ENCODE data around the gene PMEPA1. TPM values are rescaled to one million over a fixed set of nuclear protein-coding genes. Genes with fewer than 3 reads are reported as not detected.

The PMEPA1 gene
- total RNA-seq, 2 donors from 2014 or later: 1.6 to 2.3 TPM

DNA sequence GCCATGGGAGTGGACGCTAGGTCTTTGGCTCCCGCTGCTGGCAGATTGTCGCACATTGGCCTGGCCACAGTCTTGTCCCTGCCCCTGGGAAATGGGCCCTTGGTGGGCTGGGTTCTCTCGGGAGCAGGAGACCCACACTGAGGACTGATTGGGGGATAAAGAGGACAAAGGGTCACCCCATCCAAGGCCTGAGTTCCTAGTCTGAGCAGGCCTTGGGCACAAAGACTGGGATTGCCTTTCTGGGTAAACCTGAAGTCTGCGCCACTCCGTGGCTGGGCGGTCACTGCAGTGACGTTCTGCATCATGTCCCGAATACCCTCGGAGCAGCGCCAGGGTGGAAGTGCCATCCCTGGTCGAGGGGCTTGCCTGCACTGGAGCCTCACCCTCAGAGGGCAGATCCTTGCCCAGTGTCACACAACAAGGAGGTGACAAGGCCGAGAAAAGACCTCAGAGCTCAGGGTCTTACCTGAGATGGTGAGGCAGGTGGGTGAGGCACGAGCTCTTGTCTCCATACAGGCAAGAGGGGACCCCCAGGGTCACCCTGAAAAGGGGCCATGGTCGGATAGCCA lies 53.5 kb downstream of the PMEPA1 start:
- H3K4me1 Mint-ChIP-seq: peaks cover 15% of the 10 kb centered on the region
- H3K9me3 Mint-ChIP-seq: no peaks in the 10 kb centered on the region
- H3K27ac Mint-ChIP-seq: no peak overlapping the region

DNA sequence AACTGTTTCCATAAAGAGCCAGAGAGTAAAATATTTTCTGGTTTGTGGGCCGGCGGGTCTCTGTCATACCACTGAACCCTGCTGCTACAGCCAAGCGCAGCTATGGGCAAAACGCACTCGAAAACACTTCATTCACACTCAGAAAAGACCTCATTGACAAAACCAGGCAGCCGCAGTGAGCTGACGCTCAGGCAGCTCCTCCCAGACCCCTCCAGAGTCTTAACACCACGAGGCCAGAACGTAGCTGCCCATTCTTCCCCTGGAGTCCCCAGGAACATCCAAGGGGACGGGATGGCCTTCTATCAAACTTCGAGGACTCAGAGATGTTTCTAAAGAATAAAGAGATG lies 54.0 kb downstream of the PMEPA1 start:
- Mint-ChIP-seq H3K27me3 (no peaks in the 10 kb centered on the region), H3K27ac (no peak overlapping the region), H3K4me1 (peaks cover 13% of the 10 kb centered on the region), H3K9me3 (no peaks in the 10 kb centered on the region), H3K4me3 (no peak overlapping the region), H3K36me3 (ENCODE audit: low read depth) (no peaks in the 10 kb centered on the region)
- ATAC-seq (replicated peaks): no peak

More for the DNA sequence above, 53.5 kb downstream of the PMEPA1 start:
- no peak for ATAC-seq (replicated peaks)
- H3K4me3 Mint-ChIP-seq: no peak overlapping the region
- H3K36me3 Mint-ChIP-seq (ENCODE audit: low read depth): no peaks in the 10 kb centered on the region
- H3K27me3 Mint-ChIP-seq: no peaks in the 10 kb centered on the region

DNA sequence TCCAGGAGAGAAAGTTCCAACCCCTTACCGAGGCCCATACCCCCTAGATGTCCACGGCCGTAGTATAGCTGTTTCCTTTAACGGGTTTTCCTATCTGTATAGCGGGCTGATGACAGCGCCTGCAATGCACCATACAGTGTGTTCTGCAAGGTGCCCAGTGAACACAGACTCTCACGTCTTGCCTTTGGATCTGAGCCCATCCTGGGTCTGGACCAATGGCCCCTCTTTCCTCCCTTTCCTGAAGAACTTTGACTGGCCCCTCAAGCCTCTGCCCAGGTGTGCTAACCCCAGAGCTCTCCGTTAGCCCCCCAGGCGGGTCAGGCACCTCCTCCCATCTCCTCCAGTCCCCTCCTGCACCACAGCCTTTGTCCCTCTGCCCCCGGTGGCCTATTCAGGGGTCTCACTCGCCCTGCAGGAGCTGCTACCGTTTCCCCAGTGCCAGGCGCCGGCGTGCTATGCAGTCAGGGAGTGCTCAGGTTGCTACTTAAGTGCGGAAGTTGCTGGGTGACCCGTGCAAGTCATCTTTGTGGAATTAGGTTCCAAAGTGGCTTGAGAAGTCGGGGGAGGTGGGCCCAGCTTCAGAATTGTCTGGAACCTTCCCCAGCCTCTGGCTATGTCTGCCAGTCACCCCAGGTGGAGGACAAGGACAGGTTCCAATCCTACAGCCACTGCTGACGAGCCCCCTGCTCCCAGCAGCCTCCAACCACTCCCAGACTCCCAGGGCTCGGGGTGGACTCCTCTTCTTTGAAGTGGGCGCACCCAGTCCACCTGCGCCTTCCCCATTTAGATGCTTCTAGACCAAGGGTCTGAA lies 54.6 kb downstream of the PMEPA1 start:
- no peak for ATAC-seq (replicated peaks)
- no peak overlapping the region for H3K27ac Mint-ChIP-seq
- H3K4me3 Mint-ChIP-seq: no peak overlapping the region
- H3K9me3 Mint-ChIP-seq: no peaks in the 10 kb centered on the region
- no peaks in the 10 kb centered on the region for H3K36me3 Mint-ChIP-seq (ENCODE audit: low read depth)
- no peaks in the 10 kb centered on the region for H3K27me3 Mint-ChIP-seq
- H3K4me1 Mint-ChIP-seq: peaks cover 8% of the 10 kb centered on the region

DNA sequence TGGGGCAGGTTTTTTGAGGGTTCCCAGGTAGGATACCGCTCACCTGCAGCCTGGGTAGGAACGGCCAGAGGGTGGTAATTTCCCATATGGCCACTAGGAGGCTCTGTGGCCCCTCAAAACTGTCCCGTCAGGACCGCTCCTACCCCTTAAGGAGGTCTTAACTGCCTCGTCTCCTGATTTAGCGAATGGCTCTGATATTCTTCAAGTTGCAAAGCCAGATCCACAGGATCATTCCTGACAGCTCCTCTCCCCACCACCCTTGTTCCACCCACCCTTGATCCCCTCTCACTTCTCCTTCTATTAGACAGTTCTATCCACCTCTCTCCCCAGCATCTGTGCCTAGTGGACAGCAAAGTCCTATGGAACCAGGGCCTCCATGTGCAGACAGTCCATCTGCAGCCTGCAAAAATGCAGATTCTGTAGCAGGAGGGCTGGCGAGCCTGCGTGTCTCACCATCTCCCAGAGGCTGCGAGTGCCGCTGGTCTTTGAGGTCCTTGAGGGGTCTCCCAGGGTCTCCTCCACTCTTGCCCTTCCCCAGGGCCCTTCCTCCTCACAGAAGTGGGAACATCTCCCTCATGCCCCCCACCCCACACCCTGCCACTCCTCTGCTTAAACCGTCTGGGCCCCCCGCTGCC lies 55.3 kb downstream of the PMEPA1 start:
- Mint-ChIP-seq H3K36me3 (ENCODE audit: low read depth) (no peaks in the 10 kb centered on the region), H3K27ac (no peak overlapping the region), H3K9me3 (no peaks in the 10 kb centered on the region), H3K4me3 (no peak overlapping the region), H3K27me3 (no peaks in the 10 kb centered on the region), H3K4me1 (peaks cover 6% of the 10 kb centered on the region)
- ATAC-seq (replicated peaks): peak; percentile 83

DNA sequence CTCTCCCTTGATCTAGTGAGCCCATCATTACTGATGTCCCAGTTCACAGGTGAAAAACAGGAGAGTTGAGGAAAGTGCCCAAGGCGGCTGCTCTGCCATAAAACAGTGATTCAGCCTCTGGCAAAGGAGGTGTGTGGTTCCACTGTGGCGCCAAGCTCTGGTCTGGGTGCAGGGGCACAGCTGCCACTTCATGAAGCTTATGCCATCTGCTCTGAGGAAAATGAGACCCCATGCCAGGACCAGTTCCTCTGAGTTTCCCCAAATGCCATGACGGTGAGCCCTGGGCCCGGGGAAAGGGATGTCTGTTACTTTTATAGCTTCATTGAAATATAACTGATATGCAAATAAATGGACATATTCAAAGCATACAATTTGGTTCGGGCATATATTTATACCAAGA lies 55.9 kb downstream of the PMEPA1 start:
- Mint-ChIP-seq H3K4me1 (peaks cover 6% of the 10 kb centered on the region), H3K36me3 (ENCODE audit: low read depth) (no peaks in the 10 kb centered on the region), H3K27ac (no peak overlapping the region), H3K27me3 (no peaks in the 10 kb centered on the region), H3K4me3 (no peak overlapping the region), H3K9me3 (no peaks in the 10 kb centered on the region)
- no peak for ATAC-seq (replicated peaks)

DNA sequence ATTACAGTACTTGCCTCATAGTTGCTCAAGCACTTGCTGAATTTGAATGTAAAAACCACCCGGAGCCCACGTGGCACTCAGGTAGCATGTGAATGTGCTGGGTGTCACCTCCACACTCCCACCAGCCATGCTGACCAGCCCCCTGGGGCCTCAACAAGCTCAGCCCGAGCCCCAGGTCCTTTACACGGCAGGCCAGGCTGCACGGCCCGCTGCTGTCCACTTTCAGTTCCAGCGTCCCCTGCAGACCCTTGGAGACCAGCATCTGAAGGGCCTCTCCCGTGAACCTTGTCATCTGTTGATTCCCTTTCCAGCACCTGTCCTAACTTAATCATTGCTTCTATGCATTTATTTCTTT lies 56.3 kb downstream of the PMEPA1 start:
- H3K4me3 Mint-ChIP-seq: no peak overlapping the region
- H3K9me3 Mint-ChIP-seq: no peaks in the 10 kb centered on the region
- no peaks in the 10 kb centered on the region for H3K27me3 Mint-ChIP-seq
- H3K36me3 Mint-ChIP-seq (ENCODE audit: low read depth): no peaks in the 10 kb centered on the region
- peaks cover 6% of the 10 kb centered on the region for H3K4me1 Mint-ChIP-seq
- no peak for ATAC-seq (replicated peaks)
- H3K27ac Mint-ChIP-seq: no peak overlapping the region

DNA sequence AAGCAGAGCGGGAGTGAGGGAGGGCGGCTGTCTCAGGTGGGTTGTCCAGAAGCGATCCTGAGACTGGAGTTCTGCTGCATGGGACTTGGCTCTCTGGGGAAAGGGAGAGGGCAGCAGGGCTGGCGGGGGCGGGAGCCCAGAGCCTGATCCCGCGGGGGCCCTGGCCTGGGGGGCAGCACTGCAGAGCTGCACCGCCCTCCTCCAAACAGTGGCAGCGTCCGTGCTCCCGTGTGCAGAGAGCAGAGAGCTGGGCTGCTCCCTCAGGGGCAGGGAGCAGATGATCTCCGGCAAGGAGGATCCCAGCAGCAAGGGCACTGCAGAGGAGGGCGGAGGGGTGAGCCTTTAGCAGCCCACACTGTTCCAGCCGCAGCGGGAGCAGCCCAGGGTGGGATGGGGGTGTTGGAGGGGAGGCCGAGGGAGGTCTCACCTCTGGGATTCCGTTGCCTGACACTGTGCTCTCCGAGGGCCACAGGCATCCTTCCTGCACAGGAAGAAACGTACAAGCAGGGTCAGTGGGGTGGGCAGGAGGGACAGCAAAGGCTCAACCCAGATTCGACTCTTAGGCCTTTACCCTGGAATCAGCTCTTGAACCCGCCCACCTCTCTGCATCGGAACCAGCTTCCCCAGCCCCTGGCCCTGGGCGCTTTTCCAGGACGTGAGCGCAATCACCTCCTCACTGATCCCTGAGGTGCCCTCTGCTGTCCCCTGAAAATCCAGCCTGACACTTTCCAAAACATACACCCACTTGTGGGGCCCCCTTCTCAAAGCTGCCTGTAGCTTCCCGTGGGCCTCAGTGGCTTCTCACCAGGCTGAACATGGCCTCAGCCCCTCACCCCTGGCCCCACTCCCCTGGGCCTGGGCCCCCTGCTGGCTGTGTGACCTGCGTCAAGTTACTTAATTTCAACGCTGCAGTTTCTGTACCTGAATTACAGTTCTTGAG lies 56.9 kb downstream of the PMEPA1 start:
- no peak overlapping the region for H3K4me3 Mint-ChIP-seq
- no peaks in the 10 kb centered on the region for H3K27me3 Mint-ChIP-seq
- H3K36me3 Mint-ChIP-seq (ENCODE audit: low read depth): no peaks in the 10 kb centered on the region
- ATAC-seq (replicated peaks): no peak
- no peak overlapping the region for H3K27ac Mint-ChIP-seq
- H3K9me3 Mint-ChIP-seq: no peaks in the 10 kb centered on the region
- peaks cover 1% of the 10 kb centered on the region for H3K4me1 Mint-ChIP-seq

DNA sequence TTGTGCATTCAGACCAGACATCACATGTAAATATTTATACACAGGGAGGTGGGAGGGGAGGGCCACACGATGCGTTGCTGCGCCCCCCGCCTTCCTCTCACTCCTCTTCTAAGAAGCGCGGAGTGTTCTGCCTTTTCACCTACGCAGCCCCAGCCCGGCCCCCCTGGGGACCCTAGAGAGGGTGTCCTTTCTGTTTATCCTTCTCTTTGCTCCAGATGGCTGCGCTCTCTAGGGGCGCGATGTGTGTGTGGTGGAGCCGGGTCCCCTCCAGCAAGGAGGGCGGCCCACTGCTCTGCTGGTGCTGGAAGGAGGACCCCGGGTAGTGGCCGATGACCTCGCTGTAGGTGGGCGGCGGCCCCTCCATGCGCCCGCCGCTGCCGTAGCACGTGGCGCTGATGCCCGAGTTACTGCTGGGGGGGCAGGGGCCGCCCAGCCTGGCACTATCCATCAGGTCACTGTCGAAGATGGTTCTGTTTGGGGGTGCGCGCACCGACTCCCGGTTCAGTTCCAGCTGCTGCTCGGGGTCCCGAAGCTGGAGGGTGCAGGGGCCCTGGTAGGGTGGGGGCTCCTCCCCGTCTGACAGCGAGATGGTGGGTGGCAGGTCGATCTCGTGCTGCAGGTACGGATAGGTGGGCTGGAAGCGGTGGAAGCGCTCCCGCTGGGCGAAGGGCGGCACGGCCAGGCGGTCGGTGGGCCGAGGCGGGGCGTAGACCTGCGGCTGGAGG lies 57.8 kb downstream of the PMEPA1 start:
- no peaks in the 10 kb centered on the region for H3K36me3 Mint-ChIP-seq (ENCODE audit: low read depth)
- H3K27ac Mint-ChIP-seq: no peak overlapping the region
- H3K9me3 Mint-ChIP-seq: no peaks in the 10 kb centered on the region
- no peaks in the 10 kb centered on the region for H3K4me1 Mint-ChIP-seq
- H3K27me3 Mint-ChIP-seq: no peaks in the 10 kb centered on the region
- ATAC-seq (replicated peaks): no peak
- no peak overlapping the region for H3K4me3 Mint-ChIP-seq

DNA sequence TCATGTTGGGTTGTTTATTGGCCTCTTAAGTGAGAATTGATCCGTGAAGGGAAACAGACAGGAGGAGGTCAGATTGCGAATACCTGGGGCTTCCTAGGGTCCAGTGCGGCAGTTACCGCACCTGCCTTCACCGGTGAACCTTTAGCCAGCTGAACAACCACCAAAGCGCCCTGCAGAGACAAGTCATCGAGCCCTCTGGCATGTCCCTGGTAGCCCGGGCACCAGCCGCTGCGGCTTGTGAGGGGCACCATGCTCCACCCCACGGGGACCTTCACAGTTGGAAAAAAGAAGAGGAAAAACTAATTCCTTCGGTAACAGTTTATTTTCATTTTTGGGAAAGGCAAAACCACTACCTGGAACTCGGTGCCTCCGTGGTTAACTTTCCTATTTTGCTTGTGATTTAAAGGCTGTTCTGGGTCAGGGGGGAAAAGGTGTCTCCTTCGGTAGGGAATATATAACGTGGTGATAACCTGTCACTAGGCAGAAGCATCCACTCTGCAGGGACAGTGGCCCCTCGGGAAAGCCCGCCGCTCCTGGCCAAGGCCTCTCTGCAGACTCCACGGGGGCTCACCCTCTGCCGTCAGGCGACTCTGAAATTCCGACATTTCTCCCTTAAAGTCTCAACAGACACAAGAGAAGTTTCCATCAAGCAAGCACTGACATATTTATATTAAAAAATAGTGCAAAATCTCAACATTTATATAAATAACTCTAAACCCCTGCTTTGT lies 58.9 kb downstream of the PMEPA1 start:
- no peaks in the 10 kb centered on the region for H3K9me3 Mint-ChIP-seq
- H3K36me3 Mint-ChIP-seq (ENCODE audit: low read depth): no peaks in the 10 kb centered on the region
- no peaks in the 10 kb centered on the region for H3K4me1 Mint-ChIP-seq
- no peak overlapping the region for H3K4me3 Mint-ChIP-seq
- no peak overlapping the region for H3K27ac Mint-ChIP-seq
- H3K27me3 Mint-ChIP-seq: no peaks in the 10 kb centered on the region
- ATAC-seq (replicated peaks): no peak

DNA sequence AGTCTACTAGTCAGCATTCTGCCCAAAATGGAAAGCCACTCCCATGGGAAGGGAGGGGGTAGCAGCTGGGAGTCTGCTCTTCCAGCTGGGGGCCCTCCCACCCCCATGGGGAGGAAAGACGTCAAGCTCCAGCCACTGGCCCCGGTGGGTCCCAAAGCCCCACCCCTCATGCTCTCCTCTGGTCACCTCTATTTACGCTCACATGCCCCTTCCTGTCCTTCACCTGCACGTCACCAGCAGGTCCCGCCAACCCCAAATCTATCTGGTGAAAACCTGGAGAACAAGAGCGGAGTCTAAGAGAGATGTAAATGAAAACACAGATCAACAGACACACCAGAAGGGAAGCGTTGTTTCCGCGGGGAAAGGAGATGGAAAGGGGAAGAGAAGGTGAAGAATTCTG lies 59.5 kb downstream of the PMEPA1 start:
- Mint-ChIP-seq H3K4me3 (no peak overlapping the region), H3K9me3 (no peaks in the 10 kb centered on the region), H3K4me1 (no peaks in the 10 kb centered on the region), H3K36me3 (ENCODE audit: low read depth) (no peaks in the 10 kb centered on the region), H3K27ac (no peak overlapping the region), H3K27me3 (no peaks in the 10 kb centered on the region)
- no peak for ATAC-seq (replicated peaks)

DNA sequence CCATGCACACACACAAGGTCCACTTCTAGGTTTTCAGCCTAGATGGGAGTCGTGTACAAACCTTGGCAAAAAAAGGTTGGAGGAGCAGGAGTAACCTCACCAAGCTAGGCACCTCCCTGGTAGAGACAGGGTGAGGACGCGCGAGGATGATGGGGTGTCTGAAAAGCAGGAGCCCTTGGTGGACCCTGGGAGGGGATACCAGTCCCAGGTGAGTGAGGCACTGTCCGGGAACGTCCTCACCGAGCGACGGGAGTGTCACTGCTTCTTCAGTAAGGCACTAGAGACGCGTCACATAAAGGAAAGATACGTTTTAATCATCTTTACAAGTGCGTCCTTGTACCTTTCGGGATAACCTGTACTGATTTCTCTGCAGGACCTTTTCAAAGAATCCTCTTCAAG lies 60.2 kb downstream of the PMEPA1 start:
- Mint-ChIP-seq H3K9me3 (peaks cover 3% of the 10 kb centered on the region), H3K36me3 (ENCODE audit: low read depth) (no peaks in the 10 kb centered on the region), H3K27ac (no peak overlapping the region), H3K4me1 (no peaks in the 10 kb centered on the region), H3K4me3 (no peak overlapping the region), H3K27me3 (no peaks in the 10 kb centered on the region)
- no peak for ATAC-seq (replicated peaks)

DNA sequence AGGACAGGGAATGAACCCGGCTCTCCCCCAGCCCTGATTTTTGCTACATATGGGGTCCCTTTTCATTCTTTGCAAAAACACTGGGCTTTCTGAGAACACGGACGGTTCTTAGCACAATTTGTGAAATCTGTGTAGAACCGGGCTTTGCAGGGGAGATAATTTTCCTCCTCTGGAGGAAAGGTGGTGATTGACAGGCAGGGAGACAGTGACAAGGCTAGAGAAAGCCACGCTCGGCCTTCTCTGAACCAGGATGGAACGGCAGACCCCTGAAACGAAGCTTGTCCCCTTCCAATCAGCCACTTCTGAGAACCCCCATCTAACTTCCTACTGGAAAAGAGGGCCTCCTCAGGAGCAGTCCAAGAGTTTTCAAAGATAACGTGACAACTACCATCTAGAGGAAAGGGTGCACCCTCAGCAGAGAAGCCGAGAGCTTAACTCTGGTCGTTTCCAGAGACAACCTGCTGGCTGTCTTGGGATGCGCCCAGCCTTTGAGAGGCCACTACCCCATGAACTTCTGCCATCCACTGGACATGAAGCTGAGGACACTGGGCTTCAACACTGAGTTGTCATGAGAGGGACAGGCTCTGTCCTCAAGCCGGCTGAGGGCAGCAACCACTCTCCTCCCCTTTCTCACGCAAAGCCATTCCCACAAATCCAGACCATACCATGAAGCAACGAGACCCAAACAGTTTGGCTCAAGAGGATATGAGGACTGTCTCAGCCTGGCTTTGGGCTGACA lies 60.8 kb downstream of the PMEPA1 start:
- no peaks in the 10 kb centered on the region for H3K36me3 Mint-ChIP-seq (ENCODE audit: low read depth)
- H3K4me1 Mint-ChIP-seq: no peaks in the 10 kb centered on the region
- H3K9me3 Mint-ChIP-seq: peaks cover 8% of the 10 kb centered on the region
- no peak overlapping the region for H3K4me3 Mint-ChIP-seq
- no peak for ATAC-seq (replicated peaks)
- H3K27me3 Mint-ChIP-seq: no peaks in the 10 kb centered on the region
- H3K27ac Mint-ChIP-seq: no peak overlapping the region

Data from activated T-helper 17 cell treated with anti-CD3 and anti-CD28 coated beads, Interleukin-2, amount 50 U/mL, for 72 hours (primary cell).